H1 (cell line): ENCODE measurements around the gene FGFRL1. TPM values are rescaled to one million over a fixed set of nuclear protein-coding genes. Genes with fewer than 3 reads are reported as not detected.

ENCODE experiments used
- CTCF ChIA-PET: fragments of 300-600 bp; sonication (Branson Sonifier 250); formaldehyde crosslinking; loops from one replicate; lab custom pipeline; 2021; ENCODE audit not compliant: partially characterized antibody; lab: Charles Lee
- POLR2A ChIA-PET: fragments of 300-600 bp; sonication (Branson Sonifier 250); formaldehyde crosslinking; loops from one replicate; lab custom pipeline; 2021; ENCODE audit warnings: inconsistent platforms; ENCODE audit not compliant: partially characterized antibody; lab: Charles Lee
- DNase-seq, 2 experiments: peaks; one replicate each; pipeline versions ENCODE4 v3.0.0 to v3.0.0-alpha.2; 2010 to 2022; ENCODE audit warnings: low spot score in 2 of 2, low read depth in 1 of 2, mixed read lengths in 1 of 2
- FAIRE-seq: peaks from 2 replicates; lab custom pipeline; 2011; peaks lifted over from hg19 to GRCh38; lab: Jason Lieb, UNC
- H2AFZ ChIP-seq: 2 replicates; pipeline ENCODE4 v1.8.1; 2012; ENCODE audit warnings: low read length, inconsistent platforms
- H2AK5ac ChIP-seq: 2 replicates; pipeline ENCODE4 v1.6.1; 2013; ENCODE audit warnings: low read depth, low read length
- H2BK120ac ChIP-seq: replicated peaks from 2 replicates; pipeline ENCODE3; 2013; ENCODE audit warnings: low read depth, low read length, inconsistent platforms
- H2BK12ac ChIP-seq: 2 replicates; pipeline ENCODE4 v1.6.1; 2013; ENCODE audit warnings: low read depth, low read length
- H2BK15ac ChIP-seq: 2 replicates; pipeline ENCODE4 v1.6.1; 2013; ENCODE audit warnings: low read length
- H2BK20ac ChIP-seq: 2 replicates; pipeline ENCODE4 v1.6.1; 2013; ENCODE audit warnings: low read length
- H2BK5ac ChIP-seq: 2 replicates; pipeline ENCODE4 v1.6.1; 2013; ENCODE audit warnings: low read depth, low read length
- H3K14ac ChIP-seq: 2 replicates; pipeline ENCODE4 v1.6.1; 2013; ENCODE audit warnings: inconsistent platforms; ENCODE audit not compliant: insufficient read length
- H3K18ac ChIP-seq: 2 replicates; pipeline ENCODE4 v1.6.1; 2013; ENCODE audit warnings: low read length; ENCODE audit errors: extremely low read depth
- H3K23ac ChIP-seq: 2 replicates; pipeline ENCODE4 v1.6.1; 2013; ENCODE audit warnings: inconsistent platforms; ENCODE audit not compliant: insufficient read length
- H3K23me2 ChIP-seq: 2 replicates; pipeline ENCODE4 v1.6.1; 2013; ENCODE audit warnings: low read depth, low read length
- H3K27ac ChIP-seq: 2 replicates; pipeline ENCODE4 v1.6.1; 2011; ENCODE audit warnings: low read depth, low read length, inconsistent platforms
- H3K27me3 ChIP-seq, 4 experiments: replicated peaks in 1 of 4; 1 replicate in 1 of 4; 2 replicates in 3 of 4; pipeline versions ENCODE4 v1.6.1 to v1.8.1; 2011 to 2013; ENCODE audit warnings: low read length in 3 of 4, mild to moderate bottlenecking in 3 of 4, inconsistent platforms in 2 of 4, mixed read lengths in 2 of 4, moderate library complexity in 1 of 4; ENCODE audit not compliant: control insufficient read depth in 3 of 4, insufficient read depth in 3 of 4; ENCODE audit errors: extremely low read depth in 1 of 4
- H3K36me3 ChIP-seq, 4 experiments: 2 replicates each; pipeline versions ENCODE4 v1.6.1 to v1.8.1; 2011 to 2013; ENCODE audit warnings: mild to moderate bottlenecking in 4 of 4, low read length in 3 of 4, moderate library complexity in 2 of 4, control low read depth in 1 of 4, inconsistent platforms in 1 of 4; ENCODE audit not compliant: insufficient read depth in 4 of 4, control insufficient read depth in 2 of 4
- H3K4ac ChIP-seq: replicated peaks from 2 replicates; pipeline ENCODE3; 2013; ENCODE audit warnings: low read length, low read depth, mixed read lengths, inconsistent platforms; ENCODE audit not compliant: insufficient read length
- H3K4me1 ChIP-seq, 4 experiments: replicated peaks in 1 of 4; 1 replicate in 1 of 4; 2 replicates in 3 of 4; pipeline versions ENCODE4 v1.6.1 to v1.8.1; 2011 to 2013; ENCODE audit warnings: low read length in 3 of 4, inconsistent platforms in 2 of 4, mixed read lengths in 1 of 4; ENCODE audit not compliant: insufficient read depth in 4 of 4, control insufficient read depth in 3 of 4
- H3K4me2 ChIP-seq, 2 experiments: 2 replicates each; pipeline versions ENCODE4 v1.6.1 to v1.8.1; 2011 to 2013; ENCODE audit warnings: low read depth in 2 of 2, low read length in 2 of 2, control low read depth in 1 of 2, inconsistent platforms in 1 of 2, mild to moderate bottlenecking in 1 of 2; ENCODE audit not compliant: insufficient read depth in 1 of 2
- H3K4me3 ChIP-seq, 4 experiments: fragments of 200-600, 300-600 bp in 1 of 4; sonication (generic), shearing (Covaris generic), sonication (Bioruptor Twin) in 1 of 4; 2 replicates each; pipeline versions ENCODE4 v1.5.1 to v1.8.1; 2011 to 2016; ENCODE audit warnings: low read length in 4 of 4, low read depth in 3 of 4, control low read depth in 2 of 4, inconsistent platforms in 2 of 4, mild to moderate bottlenecking in 2 of 4, mixed read lengths in 1 of 4, moderate library complexity in 1 of 4; ENCODE audit not compliant: insufficient read depth in 2 of 4; ENCODE audit errors: extremely low read depth in 1 of 4
- H3K56ac ChIP-seq: replicated peaks from 2 replicates; pipeline ENCODE3; 2013; ENCODE audit warnings: low read depth, mild to moderate bottlenecking, mixed read lengths, low read length, inconsistent platforms; ENCODE audit not compliant: insufficient read length
- H3K79me1 ChIP-seq: 2 replicates; pipeline ENCODE4 v1.6.1; 2013; ENCODE audit warnings: low read depth, low read length, control low read depth
- H3K79me2 ChIP-seq, 2 experiments: 2 replicates each; pipeline versions ENCODE4 v1.6.1 to v1.8.1; 2012 to 2013; ENCODE audit warnings: low read length in 2 of 2, mild to moderate bottlenecking in 2 of 2, inconsistent platforms in 1 of 2; ENCODE audit not compliant: insufficient read depth in 2 of 2, control insufficient read depth in 1 of 2
- H3K9ac ChIP-seq, 4 experiments: replicated peaks in 1 of 4; 1 replicate in 1 of 4; 2 replicates in 3 of 4; pipeline versions ENCODE4 v1.6.1 to v1.8.1; 2011 to 2013; ENCODE audit warnings: low read depth in 3 of 4, low read length in 3 of 4, control low read depth in 2 of 4, mild to moderate bottlenecking in 2 of 4, moderate library complexity in 2 of 4, inconsistent platforms in 1 of 4; ENCODE audit errors: extremely low read depth in 1 of 4
- H3K9me3 ChIP-seq, 2 experiments: 2 replicates each; pipeline versions ENCODE4 v1.6.1 to v1.8.1; 2012 to 2013; ENCODE audit warnings: mild to moderate bottlenecking in 2 of 2, moderate library complexity in 2 of 2, control low read depth in 1 of 2, inconsistent platforms in 1 of 2, low read depth in 1 of 2, low read length in 1 of 2, mixed read lengths in 1 of 2; ENCODE audit not compliant: insufficient read depth in 2 of 2
- H4K20me1 ChIP-seq, 2 experiments: replicated peaks in 1 of 2; 2 replicates each; pipeline versions ENCODE3 to v1.8.1; 2011 to 2013; ENCODE audit warnings: inconsistent platforms in 2 of 2, low read length in 2 of 2, mild to moderate bottlenecking in 1 of 2; ENCODE audit not compliant: insufficient read depth in 2 of 2, control insufficient read depth in 1 of 2
- H4K5ac ChIP-seq: 2 replicates; pipeline ENCODE4 v1.6.1; 2013; ENCODE audit warnings: low read length, low read depth, mixed read lengths, inconsistent platforms; ENCODE audit not compliant: insufficient read length
- H4K8ac ChIP-seq: 2 replicates; pipeline ENCODE4 v1.8.0; 2013; ENCODE audit warnings: mild to moderate bottlenecking, moderate library complexity, low read length, inconsistent platforms; ENCODE audit not compliant: insufficient read depth; ENCODE audit errors: extremely low read depth
- H4K91ac ChIP-seq: replicated peaks from 2 replicates; pipeline ENCODE3; 2013; ENCODE audit warnings: low read length, mixed read lengths, inconsistent platforms; ENCODE audit not compliant: insufficient read length
- ATF2 ChIP-seq: IDR thresholded peaks from 2 replicates; pipeline ENCODE4 v1.6.1; 2012; ENCODE audit warnings: low read length, inconsistent platforms
- BCL11A ChIP-seq, 2 experiments: IDR thresholded peaks; one replicate each; pipeline ENCODE4 v1.6.1; 2011; ENCODE audit warnings: low read depth in 2 of 2, low read length in 2 of 2, mild to moderate bottlenecking in 2 of 2
- CREB1 ChIP-seq: IDR thresholded peaks from 2 replicates; pipeline ENCODE4 v1.6.1; 2012; ENCODE audit warnings: inconsistent platforms
- HDAC2 ChIP-seq, 2 experiments: fragments of 300-600 bp in 1 of 2; sonication (generic) in 1 of 2; IDR thresholded peaks; 2 replicates each; pipeline ENCODE4 v1.6.1; 2011 to 2012; ENCODE audit warnings: low read depth in 2 of 2, low read length in 2 of 2, mild to moderate bottlenecking in 2 of 2, moderate library complexity in 2 of 2, borderline replicate concordance in 1 of 2, inconsistent platforms in 1 of 2
- KDM1A ChIP-seq: fragments of 200-600, 300-600 bp; sonication (generic); IDR thresholded peaks from 2 replicates; pipeline ENCODE4 v1.7.1; 2016; ENCODE audit warnings: mild to moderate bottlenecking, low read length, borderline replicate concordance
- SUZ12 ChIP-seq: fragments of 200-600 bp; sonication (generic); IDR thresholded peaks from 2 replicates; pipeline ENCODE4 v1.6.1; 2012; ENCODE audit warnings: mild to moderate bottlenecking, inconsistent platforms, low read length, moderate library complexity, mixed read lengths
- WGBS, 2 experiments: shearing (Covaris generic) in 1 of 2; methylation state at CpG; one replicate each; pipeline versions ENCODE4 v1.1.6 to v1.1.7; 2013 to 2015; ENCODE audit warnings: low lambda C conversion rate in 2 of 2, mixed read lengths in 2 of 2, inconsistent platforms in 1 of 2, low coverage in 1 of 2, missing lambda C conversion rate in 1 of 2; ENCODE audit not compliant: insufficient replicate concordance in 2 of 2, insufficient coverage in 1 of 2, insufficient read length in 1 of 2; ENCODE audit errors: extremely low coverage in 1 of 2, missing lambda C conversion rate in 1 of 2; 5-methylcytosine and 5-hydroxymethylcytosine counted together
- polyA plus RNA-seq, 7 experiments: library from polyadenylated mRNA; depleted of rRNA in 3 of 7; stranded (reverse) in 5 of 7; unstranded in 2 of 7; fragments of >200 nt in 5 of 7; fragments of 200-250 nt in 2 of 7; gene quantifications; 1 replicate in 5 of 7; 2 replicates in 1 of 7; 4 replicates in 1 of 7; pipeline versions ENCODE4 v1.2.1 to v1.2.3, GENCODE V29; 2011 to 2013; ENCODE audit warnings: missing spikeins in 2 of 7, mixed read lengths in 2 of 7
- total RNA-seq: library from RNA; stranded (reverse); fragmentation: NEBNext Ultra II Directional; extraction: Animal tissue kit (Norgen Biotek cat#: 25700); gene quantifications from 2 replicates; pipeline ENCODE4 v1.2.1, GENCODE V29; 2021

The FGFRL1 gene
- total and polyA plus RNA-seq, 2 of the 8 experiments (the other 6 are each of a cell fraction or from before 2014, with no cell fraction given), result 18.9 to 34.6 TPM

- H3K36me3 ChIP-seq, result no peaks in the 10 kb centered on the region
- H3K4me1 ChIP-seq, result no peaks in the 10 kb centered on the region
- ChIA-PET POLR2A (interaction anchor here (1.4 kb wide), 1 partner anchor 10 kb away, joined by 5 read pairs; no protein-coding TSS in a partner anchor), CTCF (interaction anchor here (0.9 kb wide), 1 partner anchor 10 kb away, joined by 3 read pairs; no protein-coding TSS in a partner anchor)
- H2AK5ac ChIP-seq, result no peak overlapping the region
- no peaks in the 10 kb centered on the region for H4K20me1 ChIP-seq
- no peak overlapping the region for H3K9ac ChIP-seq
- H3K4me2 ChIP-seq, result no peak overlapping the region
- no peak overlapping the region for H2BK12ac ChIP-seq
- no peaks in the 10 kb centered on the region for H3K79me2 ChIP-seq
- H3K18ac ChIP-seq, result no peak overlapping the region
- H3K79me1 ChIP-seq, result no peaks in the 10 kb centered on the region
- H3K56ac ChIP-seq, result no peak overlapping the region
- no peak overlapping the region for H3K23ac ChIP-seq
- no peak overlapping the region for H2BK15ac ChIP-seq
- H3K14ac ChIP-seq, result no peak overlapping the region
- no peak overlapping the region for H2BK20ac ChIP-seq
- no peak overlapping the region for H3K4ac ChIP-seq
- H4K91ac ChIP-seq, result no peak overlapping the region
- FAIRE-seq, result no peak
- no peak overlapping the region for H3K4me3 ChIP-seq
- DNase-seq, result no peak
- 57% methylated on average over 4 of the region's 4 CpGs; no CpG with 5 or more reads in 1 of the 2 experiments for WGBS, 2 experiments
- H4K8ac ChIP-seq, result no peak overlapping the region
- H4K5ac ChIP-seq, result no peak overlapping the region
- no peak overlapping the region for H3K27ac ChIP-seq
- peaks cover 0 to 4% of the 10 kb centered on the region in 2 experiments; a peak in 1 of 4 replicates for H3K9me3 ChIP-seq
- no peaks in the 10 kb centered on the region for H3K27me3 ChIP-seq
- no peak overlapping the region for H2AFZ ChIP-seq
- H2BK5ac ChIP-seq, result no peak overlapping the region
- TF ChIP-seq KDM1A (no peak), ATF2 (no peak), CREB1 (no peak), BCL11A (IDR thresholded peaks at IDR 0.05; ENCODE audit: low read depth in 2 of 2, low read length in 2 of 2) (no peak), SUZ12 (no peak), HDAC2 (IDR thresholded peaks at IDR 0.05; ENCODE audit: borderline replicate concordance in 1 of 2, low read depth in 2 of 2, low read length in 2 of 2) (no peak)
- H2BK120ac ChIP-seq, result no peak overlapping the region
- H3K23me2 ChIP-seq, result no peaks in the 10 kb centered on the region
Measured at GRCh38 chr4:1065732-1066131, 54.3 kb downstream of the FGFRL1 start.
